ENCODE data around the gene LMO7. TPM values are rescaled to one million over a fixed set of nuclear protein-coding genes. Genes with fewer than 3 reads are reported as not detected.

The LMO7 gene
- total and polyA plus RNA-seq, 2 of the 8 experiments (the other 6 are each of a cell fraction or from before 2014, with no cell fraction given) = 8.1 to 28.3 TPM

DNA sequence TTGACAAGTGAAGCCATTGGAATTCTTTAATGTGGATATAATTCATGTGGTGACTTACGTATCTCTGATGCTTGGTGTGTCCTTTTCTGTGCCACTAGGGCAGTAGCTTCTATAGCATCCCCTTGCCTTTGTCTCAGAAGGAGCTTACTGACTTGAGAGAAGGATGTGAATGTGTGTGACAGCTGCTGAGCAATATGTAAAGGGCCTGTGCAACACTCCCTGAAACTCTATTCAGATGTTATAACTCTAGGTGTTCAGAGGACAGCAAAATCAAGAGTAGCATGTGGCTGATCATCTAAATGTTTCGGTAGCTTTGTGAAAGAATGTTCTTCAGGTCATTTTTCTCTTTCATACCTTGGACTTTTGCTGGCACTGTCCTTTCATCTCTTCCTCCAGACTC is 189.5 kb downstream of the LMO7 start:
- H2BK12ac ChIP-seq (ENCODE audit: low read depth, low read length) = no peak overlapping the region
- no peaks in the 10 kb centered on the region for H4K20me1 ChIP-seq (replicated peaks in 1 of 2; ENCODE audit: control insufficient read depth in 1 of 2, insufficient read depth in 2 of 2, low read length in 2 of 2)
- H3K23me2 ChIP-seq (ENCODE audit: low read depth, low read length) = no peaks in the 10 kb centered on the region
- no peak for DNase-seq (ENCODE audit: low read depth in 1 of 2, low spot score in 2 of 2)
- WGBS, 2 experiments (ENCODE audit: extremely low coverage in 1 of 2, insufficient coverage in 1 of 2, insufficient read length in 1 of 2, insufficient replicate concordance in 2 of 2, low coverage in 1 of 2, low lambda C conversion rate in 2 of 2, missing lambda C conversion rate in 1 of 2) = 83% methylated on average over 2 of the region's 2 CpGs; no CpG with 5 or more reads in 1 of the 2 experiments
- no peaks in the 10 kb centered on the region for H3K79me1 ChIP-seq (ENCODE audit: low read depth, low read length)
- peak overlapping the region; percentile 2 for H4K91ac ChIP-seq (replicated peaks; ENCODE audit: insufficient read length, low read length)
- H3K18ac ChIP-seq (ENCODE audit: extremely low read depth, low read length) = no peak overlapping the region
- H3K4me1 ChIP-seq (replicated peaks in 1 of 4; ENCODE audit: control insufficient read depth in 3 of 4, insufficient read depth in 4 of 4, low read length in 3 of 4) = peaks cover 0 to 9% (median 4%) of the 10 kb centered on the region in 4 experiments; a peak in 3 of 7 replicates
- H3K79me2 ChIP-seq (ENCODE audit: control insufficient read depth in 1 of 2, insufficient read depth in 2 of 2, low read length in 2 of 2) = no peaks in the 10 kb centered on the region
- no peak overlapping the region for H3K27ac ChIP-seq (ENCODE audit: low read depth, low read length)
- CTCF ChIA-PET (ENCODE audit: partially characterized antibody) = interaction anchor here (0.7 to 1.4 kb wide), 3 partner anchors 20 to 130 kb away, joined by 3 to 4 read pairs (median 4); no protein-coding TSS in a partner anchor
- no peaks in the 10 kb centered on the region for H3K36me3 ChIP-seq (ENCODE audit: control insufficient read depth in 2 of 4, insufficient read depth in 4 of 4, low read length in 3 of 4)
- no peak overlapping the region for H4K5ac ChIP-seq (ENCODE audit: insufficient read length, low read depth, low read length)
- H3K4ac ChIP-seq (replicated peaks; ENCODE audit: insufficient read length, low read depth, low read length) = no peak overlapping the region
- peak overlapping the region; percentile 29 to 42; a peak in 3 of 4 replicates for H3K4me2 ChIP-seq (ENCODE audit: insufficient read depth in 1 of 2, low read depth in 2 of 2, low read length in 2 of 2)
- H2BK5ac ChIP-seq (ENCODE audit: low read depth, low read length) = peak overlapping the region; percentile 54; the same call in 1 of the 2 replicates
- no peak for FAIRE-seq
- H3K14ac ChIP-seq (ENCODE audit: insufficient read length) = no peak overlapping the region
- H3K23ac ChIP-seq (ENCODE audit: insufficient read length) = no peak overlapping the region
- H2BK15ac ChIP-seq (ENCODE audit: low read length) = no peak overlapping the region
- peak overlapping the region; percentile 30 for H2BK120ac ChIP-seq (replicated peaks; ENCODE audit: low read depth, low read length)
- no peaks in the 10 kb centered on the region for H3K9me3 ChIP-seq (ENCODE audit: insufficient read depth in 2 of 2, low read depth in 1 of 2, low read length in 1 of 2)
- 0 out of 2 replicates have a peak overlapping the region, but pooled peaks have one; percentile 41 for H2AK5ac ChIP-seq (ENCODE audit: low read depth, low read length)
- no peak overlapping the region for H3K56ac ChIP-seq (replicated peaks; ENCODE audit: insufficient read length, low read depth, low read length)
- no peak overlapping the region for H4K8ac ChIP-seq (ENCODE audit: extremely low read depth, insufficient read depth, low read length)
- no peak overlapping the region for H2AFZ ChIP-seq (ENCODE audit: low read length)
- H2BK20ac ChIP-seq (ENCODE audit: low read length) = no peak overlapping the region
- H3K4me3 ChIP-seq (ENCODE audit: extremely low read depth in 1 of 4, insufficient read depth in 2 of 4, low read depth in 3 of 4, low read length in 4 of 4) = peak overlapping the region in 1 of 4 experiments; percentile 17; a peak in 1 of 8 replicates
- H3K27me3 ChIP-seq (replicated peaks in 1 of 4; ENCODE audit: control insufficient read depth in 3 of 4, extremely low read depth in 1 of 4, insufficient read depth in 3 of 4, low read length in 3 of 4) = no peaks in the 10 kb centered on the region
- POLR2A ChIA-PET (ENCODE audit: partially characterized antibody) = no interaction called here
- no peak overlapping the region for H3K9ac ChIP-seq (replicated peaks in 1 of 4; ENCODE audit: extremely low read depth in 1 of 4, low read depth in 3 of 4, low read length in 3 of 4)
- TF ChIP-seq TBP (IDR thresholded peaks at IDR 0.05; ENCODE audit: low read depth, low read length) (no peak), POLR2AphosphoS5 (IDR thresholded peaks at IDR 0.05; ENCODE audit: low read depth, low read length) (no peak), BRCA1 (IDR thresholded peaks at IDR 0.05; ENCODE audit: low read depth, low read length) (no peak)
